ENCODE measurements around the gene ASCC3. TPM values are rescaled to one million over a fixed set of nuclear protein-coding genes. Genes with fewer than 3 reads are reported as not detected.
"Not testable (repeated sequence)": the region's sequence is repeated elsewhere in the genome, so short reads cannot be mapped to it uniquely, and the experiment has no call there.

ASCC3 gene
- polyA plus RNA-seq, 1 experiment: 56.0 TPM

GRCh38 chr6:100893743-100894142 lies 12.6 kb upstream of the ASCC3 start:
- CTCF ChIA-PET: interaction anchor here (0.7 kb wide), 1 partner anchor 865 kb away, joined by 3 read pairs; no protein-coding TSS in a partner anchor
- Histone ChIP-seq H3K27ac (ENCODE audit: low read depth, low read length) (no peak overlapping the region), H3K4me3 (ENCODE audit: low read depth, low read length) (no peak overlapping the region), H3K9me3 (ENCODE audit: control insufficient read depth, insufficient read depth, low read length) (no peaks in the 10 kb centered on the region; the same call in 1 of the 2 replicates), H3K27me3 (ENCODE audit: control insufficient read depth, insufficient read depth, low read length) (no peaks in the 10 kb centered on the region)
- POLR2A ChIA-PET: no interaction called here
- TF ChIP-seq CTCF (IDR thresholded peaks at IDR 0.05; ENCODE audit: low read depth, low read length): no peak
- DNase-seq (ENCODE audit: low read depth, low spot score): no peak

- TF ChIP-seq CTCF (IDR thresholded peaks at IDR 0.05; ENCODE audit: low read depth, low read length): no peak
- POLR2A ChIA-PET: no interaction called here
- H3K27me3 ChIP-seq (ENCODE audit: control insufficient read depth, insufficient read depth, low read length): no peaks in the 10 kb centered on the region
- DNase-seq (ENCODE audit: low read depth, low spot score): no peak
- CTCF ChIA-PET: no interaction called here
- no peak overlapping the region for H3K27ac ChIP-seq (ENCODE audit: low read depth, low read length)
- no peak overlapping the region for H3K4me3 ChIP-seq (ENCODE audit: low read depth, low read length)
- H3K9me3 ChIP-seq (ENCODE audit: control insufficient read depth, insufficient read depth, low read length): no peaks in the 10 kb centered on the region; the same call in 1 of the 2 replicates
Observed at GRCh38 chr6:100892693-100893092, 11.6 kb upstream of the ASCC3 start.

GRCh38 chr6:100892116-100892515 lies 11.0 kb upstream of the ASCC3 start:
- CTCF ChIA-PET: no interaction called here
- Histone ChIP-seq H3K4me3 (ENCODE audit: low read depth, low read length) (no peak overlapping the region), H3K9me3 (ENCODE audit: control insufficient read depth, insufficient read depth, low read length) (no peaks in the 10 kb centered on the region; the same call in 1 of the 2 replicates), H3K27ac (ENCODE audit: low read depth, low read length) (no peak overlapping the region), H3K27me3 (ENCODE audit: control insufficient read depth, insufficient read depth, low read length) (no peaks in the 10 kb centered on the region)
- POLR2A ChIA-PET: no interaction called here
- DNase-seq (ENCODE audit: low read depth, low spot score): no peak
- TF ChIP-seq CTCF (IDR thresholded peaks at IDR 0.05; ENCODE audit: low read depth, low read length): no peak

GRCh38 chr6:100891079-100891478 lies 9.9 kb upstream of the ASCC3 start:
- ChIA-PET POLR2A (interaction anchor here (0.6 kb wide), 1 partner anchor 10 kb away, joined by 3 read pairs; the partner anchor contains the start of gene ASCC3), CTCF (no interaction called here)
- Histone ChIP-seq H3K27me3 (ENCODE audit: control insufficient read depth, insufficient read depth, low read length) (no peaks in the 10 kb centered on the region), H3K27ac (ENCODE audit: low read depth, low read length) (no peak overlapping the region), H3K9me3 (ENCODE audit: control insufficient read depth, insufficient read depth, low read length) (no peaks in the 10 kb centered on the region; the same call in 1 of the 2 replicates), H3K4me3 (ENCODE audit: low read depth, low read length) (no peak overlapping the region)
- TF ChIP-seq CTCF (IDR thresholded peaks at IDR 0.05; ENCODE audit: low read depth, low read length): no peak
- no peak for DNase-seq (ENCODE audit: low read depth, low spot score)

GRCh38 chr6:100890646-100891045 lies 9.5 kb upstream of the ASCC3 start:
- H3K9me3 ChIP-seq (ENCODE audit: control insufficient read depth, insufficient read depth, low read length); DNase-seq (ENCODE audit: low read depth, low spot score); POLR2A ChIA-PET: not testable (repeated sequence)

GRCh38 chr6:100889351-100889750 lies 8.2 kb upstream of the ASCC3 start:
- TF ChIP-seq CTCF (IDR thresholded peaks at IDR 0.05; ENCODE audit: low read depth, low read length): no peak
- Histone ChIP-seq H3K9me3 (ENCODE audit: control insufficient read depth, insufficient read depth, low read length) (no peaks in the 10 kb centered on the region; the same call in 1 of the 2 replicates), H3K27ac (ENCODE audit: low read depth, low read length) (no peak overlapping the region), H3K27me3 (ENCODE audit: control insufficient read depth, insufficient read depth, low read length) (no peaks in the 10 kb centered on the region), H3K4me3 (ENCODE audit: low read depth, low read length) (no peak overlapping the region)
- ChIA-PET CTCF (no interaction called here), POLR2A (no interaction called here)
- DNase-seq (ENCODE audit: low read depth, low spot score): no peak

More at GRCh38 chr6:100890646-100891045, 9.5 kb upstream of the ASCC3 start:
- H3K27me3 ChIP-seq (ENCODE audit: control insufficient read depth, insufficient read depth, low read length); H3K4me3 ChIP-seq (ENCODE audit: low read depth, low read length); H3K27ac ChIP-seq (ENCODE audit: low read depth, low read length); CTCF ChIA-PET: not testable (repeated sequence)
